GM18907 (cell line): Measurements from ENCODE around the gene ELP1.

ENCODE experiments used
- ATAC-seq: cut with Tn5 transposase; IDR thresholded peaks from one replicate; pipeline ENCODE4 v1.9.1; 2021; ENCODE audit warnings: mild to moderate bottlenecking, moderate library complexity; ENCODE audit not compliant: unreplicated experiment

The ELP1 gene

GRCh38 chr9:108832179-108832500 lies 101.8 kb downstream of the ELP1 start:
- ATAC-seq, result no peak

- no peak for ATAC-seq
These were observed 102.3 kb downstream of the ELP1 start for GRCh38 chr9:108831496-108832178.

- no peak for ATAC-seq
These were observed 103.7 kb downstream of the ELP1 start for GRCh38 chr9:108830272-108830671.

- no peak for ATAC-seq
These were observed 110.1 kb downstream of the ELP1 start for GRCh38 chr9:108823829-108824228.
